Spleen (tissue), 7 donors: ENCODE measurements around the gene DNAAF5.

Experiments
- CTCF ChIP-seq, 11 experiments: fragments of 200-600 bp in 7 of 11; fragments of 450-650 bp in 4 of 11; sonication (generic) in 4 of 11; IDR thresholded peaks in 8 of 11; conservative IDR thresholded peaks in 3 of 11; 1 replicate in 7 of 11; 2 replicates in 4 of 11; pipeline versions ENCODE4 v1.4.0 to v1.8.0; 2016 to 2021; ENCODE audit warnings: antibody characterized with exemption in 11 of 11, inconsistent platforms in 4 of 11, mild to moderate bottlenecking in 1 of 11
- POLR2A ChIP-seq, 3 donors: fragments of 450-650 bp; IDR thresholded peaks; one replicate each; pipeline ENCODE4 v1.5.1; 2017; ENCODE audit warnings: antibody characterized with exemption in 3 of 3, mild to moderate bottlenecking in 1 of 3
- POLR2AphosphoS5 ChIP-seq, 3 donors: sonication (generic); formaldehyde crosslinking; IDR thresholded peaks; one replicate each; pipeline ENCODE4 v1.5.1; 2017; ENCODE audit warnings: antibody characterized with exemption in 3 of 3
- donor health status: DM: no; HTN: no; CAD: no; lungs with moderate emphysema.
- donor health status: DM: no; HTN: no; CAD: no.
- donor health status: DM: no; HTN: no; CAD: no.

GRCh38 chr7:703049-703448 lies 23.4 kb upstream of the DNAAF5 start:
- TF ChIP-seq CTCF (IDR thresholded peaks at IDR 0.05 in 8 of 11, conservative IDR thresholded peaks at IDR 0.05 in 3 of 11) (no peak), POLR2AphosphoS5 (IDR thresholded peaks at IDR 0.05) (no peak), POLR2A (IDR thresholded peaks at IDR 0.05) (no peak)
